Measurements from ENCODE around the gene TMEM259.

GRCh38 chr19:1018393-1018792 is 2.5 kb downstream of the TMEM259 start:
- TF ChIP-seq CTCF (IDR thresholded peaks at IDR 0.05) (no peak), POLR2A (IDR thresholded peaks at IDR 0.05) (no peak)

Data from body of pancreas (tissue), 4 donors.